Measurements from ENCODE around the gene PATZ1. TPM values are rescaled to one million over a fixed set of nuclear protein-coding genes. Genes with fewer than 3 reads are reported as not detected.

PATZ1 gene
- total RNA-seq, 1 donor from 2014 or later: 27.6 TPM

- TF ChIP-seq CTCF (IDR thresholded peaks at IDR 0.05): no peak
- no peak overlapping the region for H3K4me3 Mint-ChIP-seq (ENCODE audit: unreplicated experiment)
- no peaks in the 10 kb centered on the region for H3K9me3 Mint-ChIP-seq (ENCODE audit: unreplicated experiment)
- no peaks in the 10 kb centered on the region for H3K4me1 Mint-ChIP-seq (ENCODE audit: unreplicated experiment)
- DNase-seq (ENCODE audit: extremely low spot score, unreplicated experiment): no peak
- no peak overlapping the region for H3K27ac Mint-ChIP-seq (ENCODE audit: unreplicated experiment)
- H3K27me3 Mint-ChIP-seq (ENCODE audit: unreplicated experiment): peaks cover 54% of the 10 kb centered on the region
- no peaks in the 10 kb centered on the region for H3K36me3 Mint-ChIP-seq (ENCODE audit: unreplicated experiment)
Measured at GRCh38 chr22:31300896-31301295, 45.2 kb downstream of the PATZ1 start.

GRCh38 chr22:31295831-31296657, 50.1 kb downstream of the PATZ1 start:
- TF ChIP-seq CTCF (IDR thresholded peaks at IDR 0.05): no peak
- Mint-ChIP-seq H3K4me3 (ENCODE audit: unreplicated experiment) (no peak overlapping the region), H3K4me1 (ENCODE audit: unreplicated experiment) (peaks cover 12% of the 10 kb centered on the region), H3K27ac (ENCODE audit: unreplicated experiment) (no peak overlapping the region), H3K36me3 (ENCODE audit: unreplicated experiment) (no peaks in the 10 kb centered on the region), H3K27me3 (ENCODE audit: unreplicated experiment) (peaks cover 26% of the 10 kb centered on the region), H3K9me3 (ENCODE audit: unreplicated experiment) (no peaks in the 10 kb centered on the region)
- DNase-seq (ENCODE audit: extremely low spot score, unreplicated experiment): no peak

GRCh38 chr22:31295360-31295759, 50.8 kb downstream of the PATZ1 start:
- Mint-ChIP-seq H3K4me3 (ENCODE audit: unreplicated experiment) (no peak overlapping the region), H3K27me3 (ENCODE audit: unreplicated experiment) (peaks cover 19% of the 10 kb centered on the region), H3K36me3 (ENCODE audit: unreplicated experiment) (no peaks in the 10 kb centered on the region), H3K4me1 (ENCODE audit: unreplicated experiment) (peaks cover 14% of the 10 kb centered on the region), H3K27ac (ENCODE audit: unreplicated experiment) (no peak overlapping the region), H3K9me3 (ENCODE audit: unreplicated experiment) (no peaks in the 10 kb centered on the region)
- no peak for DNase-seq (ENCODE audit: extremely low spot score, unreplicated experiment)
- no peak for TF ChIP-seq CTCF (IDR thresholded peaks at IDR 0.05)

GRCh38 chr22:31292236-31292989, 53.7 kb downstream of the PATZ1 start, which contains the start of gene PIK3IP1:
PIK3IP1 (minus strand) TSS chr22:31292488; CDS start chr22:31292344, 144 bp downstream.
- H3K36me3 Mint-ChIP-seq (ENCODE audit: unreplicated experiment): peaks cover 4% of the 10 kb centered on the region
- TF ChIP-seq CTCF (IDR thresholded peaks at IDR 0.05): peak; percentile 61
- H3K27ac Mint-ChIP-seq (ENCODE audit: unreplicated experiment): peak within 1 kb of the TSS; percentile 78
- H3K9me3 Mint-ChIP-seq (ENCODE audit: unreplicated experiment): no peaks in the 10 kb centered on the region
- peaks cover 7% of the 10 kb centered on the region for H3K27me3 Mint-ChIP-seq (ENCODE audit: unreplicated experiment)
- no peak for DNase-seq (ENCODE audit: extremely low spot score, unreplicated experiment)
- H3K4me1 Mint-ChIP-seq (ENCODE audit: unreplicated experiment): peaks cover 21% of the 10 kb centered on the region
- H3K4me3 Mint-ChIP-seq (ENCODE audit: unreplicated experiment): peak within 1 kb of the TSS; percentile 91

All from osteocyte (in vitro differentiated cells).